DOHH2 (cell line): ENCODE data around the gene XKR7.

Experiments used
- H3F3A ChIP-seq: fragments of 200-600 bp; sonication (generic), shearing (Covaris generic); 2 replicates; pipeline ENCODE4 v1.6.0; 2016; ENCODE audit warnings: antibody characterized with exemption, mild to moderate bottlenecking; ENCODE audit not compliant: control insufficient read depth, insufficient read depth
- H3K27ac ChIP-seq: fragments of 200-600 bp; sonication (generic); 2 replicates; pipeline ENCODE4 v1.5.1; 2014; ENCODE audit warnings: low read depth, mild to moderate bottlenecking, low read length, moderate library complexity
- H3K27me3 ChIP-seq: fragments of 200-600 bp; sonication (generic); 2 replicates; pipeline ENCODE4 v1.6.1; 2014; ENCODE audit warnings: mild to moderate bottlenecking, low read length, mixed read lengths; ENCODE audit not compliant: control insufficient read depth
- H3K36me3 ChIP-seq: fragments of 200-600 bp; sonication (generic); 2 replicates; pipeline ENCODE4 v1.6.1; 2014; ENCODE audit warnings: mild to moderate bottlenecking, low read length, moderate library complexity, mixed read lengths; ENCODE audit not compliant: control insufficient read depth
- H3K4me1 ChIP-seq: fragments of 200-600 bp; sonication (generic); 2 replicates; pipeline ENCODE4 v1.6.1; 2014; ENCODE audit warnings: mild to moderate bottlenecking, low read length, mixed read lengths; ENCODE audit not compliant: control insufficient read depth
- H3K4me2 ChIP-seq: fragments of 200-600 bp; sonication (generic); 2 replicates; pipeline ENCODE4 v1.6.0; 2014; ENCODE audit warnings: mild to moderate bottlenecking, low read length, moderate library complexity
- H3K4me3 ChIP-seq: fragments of 200-600 bp; sonication (generic); 2 replicates; pipeline ENCODE4 v1.5.1; 2014; ENCODE audit warnings: mild to moderate bottlenecking, low read length, mixed read lengths
- H3K79me2 ChIP-seq: fragments of 200-600 bp; sonication (generic); 2 replicates; pipeline ENCODE4 v1.6.1; 2014; ENCODE audit warnings: mild to moderate bottlenecking, low read length, mixed read lengths; ENCODE audit not compliant: control insufficient read depth
- H3K9me2 ChIP-seq: fragments of 200-600 bp; sonication (generic); replicated peaks from 2 replicates; pipeline ENCODE4 v1.6.1; 2014; ENCODE audit warnings: mild to moderate bottlenecking, low read length, mixed read lengths; ENCODE audit not compliant: control insufficient read depth
- H3K9me3 ChIP-seq: fragments of 200-600 bp; sonication (generic); 2 replicates; pipeline ENCODE4 v1.6.1; 2014; ENCODE audit warnings: antibody characterized with exemption, low read length, mixed read lengths; ENCODE audit not compliant: control insufficient read depth, insufficient read depth
- H4K20me1 ChIP-seq: fragments of 200-600 bp; sonication (generic); 2 replicates; pipeline ENCODE4 v1.6.0; 2014; ENCODE audit warnings: low read depth, mild to moderate bottlenecking, antibody characterized with exemption, low read length, moderate library complexity; ENCODE audit not compliant: control insufficient read depth, insufficient read depth
- EZH2phosphoT487 ChIP-seq: fragments of 200-600 bp; sonication (generic); IDR thresholded peaks from 2 replicates; pipeline ENCODE4 v1.6.1; 2017; ENCODE audit warnings: borderline replicate concordance, mild to moderate bottlenecking, antibody characterized with exemption, low read length, moderate library complexity, mixed read lengths
- TF ChIP-seq, protein P1 (sequence below): fragments of 200-600 bp; sonication (generic); IDR thresholded peaks from one replicate; pipeline ENCODE4 v1.5.1; 2014; ENCODE audit warnings: antibody characterized with exemption, mild to moderate bottlenecking, low read depth, low read length; ENCODE audit not compliant: poor library complexity, severe bottlenecking

The XKR7 gene

DNA sequence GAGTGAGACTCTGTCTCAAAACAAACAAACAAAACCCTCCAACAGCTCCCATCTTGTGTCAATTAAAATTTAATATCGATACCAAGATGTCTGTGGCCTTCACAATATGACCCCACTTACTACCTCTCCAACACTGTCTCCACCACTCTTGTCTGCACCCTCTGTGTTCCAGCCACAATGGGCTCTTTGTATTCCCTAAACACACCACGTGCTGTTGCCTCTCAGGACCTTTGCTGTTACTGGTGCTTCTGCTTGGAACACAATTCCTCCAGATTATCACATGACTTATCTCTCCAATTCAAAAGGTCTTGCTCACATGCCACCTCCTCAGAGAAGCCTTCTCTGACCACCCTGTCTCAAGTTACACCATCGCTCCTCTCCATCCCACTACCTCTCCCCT lies 78.0 kb downstream of the XKR7 start:
- no peak overlapping the region for H3K4me2 ChIP-seq
- no peak for TF ChIP-seq EZH2phosphoT487
- TF ChIP-seq, protein P1, sequence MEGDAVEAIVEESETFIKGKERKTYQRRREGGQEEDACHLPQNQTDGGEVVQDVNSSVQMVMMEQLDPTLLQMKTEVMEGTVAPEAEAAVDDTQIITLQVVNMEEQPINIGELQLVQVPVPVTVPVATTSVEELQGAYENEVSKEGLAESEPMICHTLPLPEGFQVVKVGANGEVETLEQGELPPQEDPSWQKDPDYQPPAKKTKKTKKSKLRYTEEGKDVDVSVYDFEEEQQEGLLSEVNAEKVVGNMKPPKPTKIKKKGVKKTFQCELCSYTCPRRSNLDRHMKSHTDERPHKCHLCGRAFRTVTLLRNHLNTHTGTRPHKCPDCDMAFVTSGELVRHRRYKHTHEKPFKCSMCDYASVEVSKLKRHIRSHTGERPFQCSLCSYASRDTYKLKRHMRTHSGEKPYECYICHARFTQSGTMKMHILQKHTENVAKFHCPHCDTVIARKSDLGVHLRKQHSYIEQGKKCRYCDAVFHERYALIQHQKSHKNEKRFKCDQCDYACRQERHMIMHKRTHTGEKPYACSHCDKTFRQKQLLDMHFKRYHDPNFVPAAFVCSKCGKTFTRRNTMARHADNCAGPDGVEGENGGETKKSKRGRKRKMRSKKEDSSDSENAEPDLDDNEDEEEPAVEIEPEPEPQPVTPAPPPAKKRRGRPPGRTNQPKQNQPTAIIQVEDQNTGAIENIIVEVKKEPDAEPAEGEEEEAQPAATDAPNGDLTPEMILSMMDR = no peak
- peaks cover 4% of the 10 kb centered on the region; the same call in 1 of the 2 replicates for H3K27me3 ChIP-seq
- no peaks in the 10 kb centered on the region for H3K9me3 ChIP-seq
- H4K20me1 ChIP-seq = no peaks in the 10 kb centered on the region
- H3K36me3 ChIP-seq = no peaks in the 10 kb centered on the region
- H3K9me2 ChIP-seq = no peaks in the 10 kb centered on the region
- peaks cover 20% of the 10 kb centered on the region; the same call in 1 of the 2 replicates for H3F3A ChIP-seq
- no peak overlapping the region for H3K4me3 ChIP-seq
- no peaks in the 10 kb centered on the region for H3K79me2 ChIP-seq
- H3K4me1 ChIP-seq = peaks cover 25% of the 10 kb centered on the region
- no peak overlapping the region for H3K27ac ChIP-seq

DNA sequence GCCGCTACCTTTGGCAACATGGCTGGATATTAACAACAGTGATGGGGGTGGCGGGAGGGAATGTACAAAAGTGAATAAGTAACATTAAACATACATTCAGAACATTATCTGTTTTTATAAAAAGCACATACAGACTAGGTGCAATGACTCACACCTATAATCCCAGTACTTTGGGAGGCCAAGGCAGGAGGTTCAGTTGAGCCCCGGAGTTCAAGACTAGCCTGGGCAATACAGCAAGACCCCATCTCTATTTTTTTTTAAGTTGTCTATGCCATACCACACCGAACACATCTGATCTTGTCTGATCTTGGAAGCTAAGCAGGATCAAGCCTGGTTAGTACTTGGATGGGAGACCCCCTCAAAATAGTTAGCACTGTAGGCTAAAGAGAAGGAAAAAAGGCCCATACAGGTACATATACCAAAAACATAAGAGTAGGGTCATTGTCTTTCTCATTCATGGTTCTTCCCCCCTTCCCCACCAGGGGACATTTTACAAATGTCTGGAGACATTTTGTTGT lies 82.4 kb downstream of the XKR7 start:
- Histone ChIP-seq H3K4me3 (no peak overlapping the region), H3K27me3 (peaks cover 16% of the 10 kb centered on the region), H3F3A (0 out of 2 replicates have a peak, but pooled peaks cover 2% of the 10 kb centered on the region), H3K4me2 (no peak overlapping the region), H3K9me2 (no peaks in the 10 kb centered on the region), H3K27ac (no peak overlapping the region), H4K20me1 (no peaks in the 10 kb centered on the region), H3K79me2 (no peaks in the 10 kb centered on the region), H3K36me3 (no peaks in the 10 kb centered on the region), H3K4me1 (peaks cover 27% of the 10 kb centered on the region), H3K9me3 (no peaks in the 10 kb centered on the region)
- no peak for TF ChIP-seq EZH2phosphoT487
- TF ChIP-seq, protein P1 = no peak

DNA sequence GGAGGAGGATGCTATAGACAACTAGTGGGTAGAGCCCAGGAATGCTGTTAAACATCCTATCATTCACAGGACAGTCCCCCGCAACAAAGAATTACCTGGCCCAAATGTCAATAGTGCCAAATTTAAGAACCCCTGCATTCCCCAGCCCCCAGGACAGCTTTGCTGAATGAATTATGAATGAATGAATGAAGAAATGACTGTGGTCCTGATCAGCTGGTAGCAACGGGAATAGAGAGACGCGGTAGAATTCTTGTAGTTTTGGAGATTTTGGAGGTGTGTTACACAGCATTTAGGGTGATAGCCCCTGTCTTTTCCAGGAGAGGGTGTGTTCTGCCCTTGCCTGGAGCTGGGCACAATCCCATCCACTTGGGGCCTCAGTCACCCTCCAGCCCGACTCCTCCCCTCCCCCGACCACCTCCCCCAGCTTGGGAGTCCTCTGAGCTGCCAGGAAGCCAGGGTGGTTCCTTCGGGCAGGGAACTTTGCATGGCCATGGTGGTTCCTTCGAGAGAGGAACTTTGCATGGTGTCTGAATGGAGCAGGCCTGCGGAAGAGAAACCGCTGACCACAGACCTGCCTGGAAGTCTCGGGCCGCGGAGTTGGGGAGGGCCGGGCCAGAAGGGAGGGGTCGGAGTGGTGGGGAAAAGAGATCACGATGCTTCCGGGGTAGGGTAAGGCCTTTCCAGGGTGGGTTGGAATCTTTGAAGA lies 83.1 kb downstream of the XKR7 start:
- Histone ChIP-seq H4K20me1 (no peaks in the 10 kb centered on the region), H3K4me3 (no peak overlapping the region), H3K4me1 (peaks cover 32% of the 10 kb centered on the region), H3K9me3 (no peaks in the 10 kb centered on the region), H3K27me3 (peaks cover 16% of the 10 kb centered on the region), H3K27ac (no peak overlapping the region), H3K4me2 (peak overlapping the region; percentile 90), H3K36me3 (no peaks in the 10 kb centered on the region), H3F3A (0 out of 2 replicates have a peak, but pooled peaks cover 2% of the 10 kb centered on the region), H3K9me2 (no peaks in the 10 kb centered on the region), H3K79me2 (no peaks in the 10 kb centered on the region)
- TF ChIP-seq EZH2phosphoT487 = no peak
- TF ChIP-seq, protein P1 = no peak
